OCI-LY7 (cell line): ENCODE data around the gene SNPH.

Source experiments
- EZH2phosphoT487 ChIP-seq: fragments of 200-600 bp; sonication (generic); IDR thresholded peaks from 2 replicates; pipeline ENCODE4 v1.6.1; 2018; ENCODE audit warnings: low read depth, borderline replicate concordance, mild to moderate bottlenecking, mixed run types, antibody characterized with exemption, low read length, moderate library complexity, mixed read lengths
- TF ChIP-seq, protein P1 (sequence below): fragments of 200-600 bp; sonication (generic); conservative IDR thresholded peaks from 2 replicates; pipeline ENCODE4 v1.5.1; 2014; ENCODE audit warnings: mild to moderate bottlenecking, antibody characterized with exemption, low read length, moderate library complexity, mixed read lengths

DNA sequence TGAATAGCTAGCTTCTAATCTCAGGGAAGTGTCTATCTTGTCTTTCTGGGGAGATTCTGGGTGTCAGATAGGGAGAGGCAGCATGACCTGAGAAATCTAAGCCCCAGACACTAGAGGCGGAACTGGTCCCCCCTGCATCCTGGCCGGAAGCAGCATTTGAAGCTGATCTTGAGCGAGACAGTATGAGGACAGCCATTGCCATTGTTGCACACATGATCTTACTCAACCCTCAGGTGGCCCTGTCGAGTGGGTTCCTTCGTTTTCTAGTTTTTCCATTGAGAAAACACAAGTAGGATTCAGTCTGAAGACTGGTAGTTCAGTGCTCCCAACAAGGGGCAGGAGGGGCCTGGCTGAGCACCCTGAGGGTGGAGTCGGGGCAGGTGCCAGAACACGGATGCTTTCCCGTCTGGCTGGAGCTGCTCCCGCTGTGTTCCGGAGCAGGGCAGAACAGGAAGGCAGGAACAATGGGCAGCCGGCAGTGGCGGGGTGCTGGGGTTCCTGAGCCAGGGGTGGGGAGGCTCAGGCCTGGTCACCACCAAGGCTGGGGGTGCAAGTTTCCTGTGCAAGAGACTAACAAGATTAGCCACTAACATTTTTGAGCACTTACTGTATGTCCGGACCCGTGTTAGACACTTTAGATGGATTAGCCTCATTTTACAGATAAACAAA is 70.7 kb downstream of the SNPH start:
- TF ChIP-seq, protein P1, sequence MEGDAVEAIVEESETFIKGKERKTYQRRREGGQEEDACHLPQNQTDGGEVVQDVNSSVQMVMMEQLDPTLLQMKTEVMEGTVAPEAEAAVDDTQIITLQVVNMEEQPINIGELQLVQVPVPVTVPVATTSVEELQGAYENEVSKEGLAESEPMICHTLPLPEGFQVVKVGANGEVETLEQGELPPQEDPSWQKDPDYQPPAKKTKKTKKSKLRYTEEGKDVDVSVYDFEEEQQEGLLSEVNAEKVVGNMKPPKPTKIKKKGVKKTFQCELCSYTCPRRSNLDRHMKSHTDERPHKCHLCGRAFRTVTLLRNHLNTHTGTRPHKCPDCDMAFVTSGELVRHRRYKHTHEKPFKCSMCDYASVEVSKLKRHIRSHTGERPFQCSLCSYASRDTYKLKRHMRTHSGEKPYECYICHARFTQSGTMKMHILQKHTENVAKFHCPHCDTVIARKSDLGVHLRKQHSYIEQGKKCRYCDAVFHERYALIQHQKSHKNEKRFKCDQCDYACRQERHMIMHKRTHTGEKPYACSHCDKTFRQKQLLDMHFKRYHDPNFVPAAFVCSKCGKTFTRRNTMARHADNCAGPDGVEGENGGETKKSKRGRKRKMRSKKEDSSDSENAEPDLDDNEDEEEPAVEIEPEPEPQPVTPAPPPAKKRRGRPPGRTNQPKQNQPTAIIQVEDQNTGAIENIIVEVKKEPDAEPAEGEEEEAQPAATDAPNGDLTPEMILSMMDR: no peak
- TF ChIP-seq EZH2phosphoT487: no peak
